Rectal smooth muscle tissue (tissue), 1 donor: ENCODE results near the gene SLC38A6.

Experiments
- H3K27ac ChIP-seq: one replicate; pipeline ENCODE4 v1.7.0; 2013; ENCODE audit warnings: low read depth, low read length, inconsistent platforms
- H3K27me3 ChIP-seq: one replicate; pipeline ENCODE4 v1.7.0; 2013; ENCODE audit warnings: low read length; ENCODE audit not compliant: control insufficient read depth, insufficient read depth
- H3K36me3 ChIP-seq: one replicate; pipeline ENCODE4 v1.7.0; 2013; ENCODE audit warnings: low read length; ENCODE audit not compliant: control insufficient read depth, insufficient read depth
- H3K4me1 ChIP-seq: one replicate; pipeline ENCODE4 v1.7.0; 2013; ENCODE audit warnings: low read length; ENCODE audit not compliant: control insufficient read depth, insufficient read depth
- H3K4me3 ChIP-seq: one replicate; pipeline ENCODE4 v1.7.0; 2013; ENCODE audit warnings: low read length
- H3K9ac ChIP-seq: one replicate; pipeline ENCODE4 v1.7.0; 2013; ENCODE audit warnings: low read length

The SLC38A6 gene

DNA sequence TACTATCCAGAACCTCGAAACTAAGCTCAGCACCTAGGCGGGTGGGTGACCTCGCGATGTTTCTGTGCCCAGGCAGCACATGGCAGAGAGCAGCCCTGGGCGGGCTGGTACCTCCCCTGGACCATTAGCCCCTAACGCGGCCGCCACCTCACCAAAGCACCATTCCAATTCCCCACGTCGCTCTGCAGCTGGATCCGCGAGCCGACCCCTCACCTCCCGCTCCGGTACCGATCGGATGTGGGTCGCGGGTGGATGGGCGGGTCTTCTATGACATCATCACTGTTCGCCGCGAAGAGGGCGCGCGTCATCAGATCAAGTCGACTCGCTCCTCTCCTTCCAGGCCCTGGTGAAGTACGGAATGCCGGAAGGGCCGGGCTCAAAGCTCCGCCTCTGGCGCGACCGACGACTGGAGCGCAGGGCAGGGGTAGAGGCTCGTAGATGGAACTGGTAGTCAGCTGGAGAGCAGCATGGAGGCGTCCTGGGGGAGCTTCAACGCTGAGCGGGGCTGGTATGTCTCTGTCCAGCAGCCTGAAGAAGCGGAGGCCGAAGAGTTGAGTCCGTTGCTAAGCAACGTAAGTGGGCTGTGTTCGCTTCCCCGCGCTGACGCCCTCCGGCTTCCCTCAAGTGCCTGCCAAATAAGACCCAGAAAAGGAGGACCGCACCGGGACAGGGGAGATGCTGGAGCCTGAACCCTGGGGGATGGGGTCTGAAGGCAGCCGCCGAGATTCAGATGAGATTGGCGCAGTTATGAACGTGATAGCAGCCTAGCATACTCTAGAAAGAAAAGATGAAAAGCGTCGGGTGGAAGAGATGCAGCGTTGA is at the start of gene SLC38A6, which contains the start of gene TRMT5:
Gene SLC38A6, plus strand, starts transcription at position 435 of the 822 bp plus-strand sequence. Its CDS starts 33 bp downstream, at position 468.
Gene TRMT5, minus strand, starts transcription at position 269 of the 822 bp plus-strand sequence. Its CDS starts 106 bp downstream, at position 163.
- peaks cover 4% of the 10 kb centered on the region for H3K4me1 ChIP-seq
- no peaks in the 10 kb centered on the region for H3K27me3 ChIP-seq
- H3K9ac ChIP-seq, result peak within 1 kb of the TSS; percentile 59
- H3K36me3 ChIP-seq, result peaks cover 4% of the 10 kb centered on the region
- H3K4me3 ChIP-seq, result peak within 1 kb of the TSS; percentile 90
- H3K27ac ChIP-seq, result peak within 1 kb of the TSS; percentile 82

DNA sequence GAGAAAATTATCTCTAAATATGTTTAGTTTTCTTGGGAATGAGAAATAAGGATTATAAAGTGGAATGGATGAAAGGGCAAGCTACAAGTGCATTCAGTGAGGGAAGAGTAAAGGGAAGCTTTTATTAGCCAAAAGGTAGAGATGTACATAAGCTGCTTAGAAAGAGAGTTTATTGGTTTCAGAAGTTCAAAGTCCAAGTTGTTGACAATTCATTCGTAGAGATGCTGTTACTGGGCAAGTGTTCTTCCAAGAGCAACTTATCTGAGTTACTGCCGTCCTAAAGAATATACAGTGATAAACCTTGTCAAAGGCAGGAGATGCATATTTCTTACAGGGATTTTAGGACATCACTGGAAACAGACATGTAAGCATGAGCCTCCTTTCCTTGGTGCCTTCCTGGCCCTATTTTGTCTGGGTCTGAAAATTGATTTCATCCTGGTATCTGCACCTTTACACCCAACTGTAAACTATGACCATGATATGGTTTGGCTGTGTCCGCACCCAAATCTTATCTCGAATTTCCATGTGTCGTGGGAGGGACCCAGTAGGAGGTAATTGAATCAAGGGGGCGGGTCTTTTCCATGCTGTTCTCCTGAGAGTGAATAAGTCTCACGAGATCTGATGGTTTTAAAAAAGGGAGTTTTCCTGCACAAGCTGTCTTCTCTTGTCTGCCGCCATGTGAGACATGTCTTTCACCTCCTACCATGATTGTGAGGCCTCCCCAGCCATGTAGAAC is 47.0 kb upstream of the SLC38A6 start:
- Histone ChIP-seq H3K4me3 (no peak overlapping the region), H3K36me3 (no peaks in the 10 kb centered on the region), H3K9ac (no peak overlapping the region), H3K27ac (no peak overlapping the region), H3K4me1 (no peaks in the 10 kb centered on the region), H3K27me3 (no peaks in the 10 kb centered on the region)

DNA sequence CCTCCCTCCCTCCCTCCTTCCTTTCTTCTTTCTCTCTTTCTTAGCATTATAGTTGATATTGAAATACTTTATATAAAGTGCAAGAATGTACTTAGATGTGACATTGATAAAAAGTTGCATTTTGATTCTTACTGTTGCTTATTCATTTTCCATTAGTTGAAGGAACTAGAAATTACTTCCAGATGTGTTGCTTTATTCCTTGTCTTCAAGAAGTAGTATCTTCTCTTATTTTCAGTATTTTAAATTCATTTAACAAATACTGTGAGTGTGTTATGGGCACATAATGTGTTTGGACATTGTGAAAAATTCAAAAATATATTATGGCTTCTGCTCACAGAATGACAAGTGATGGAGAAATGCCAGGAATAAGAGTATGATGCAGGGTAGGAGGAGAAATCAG is 45.7 kb upstream of the SLC38A6 start:
- H3K9ac ChIP-seq, result no peak overlapping the region
- no peaks in the 10 kb centered on the region for H3K27me3 ChIP-seq
- no peak overlapping the region for H3K27ac ChIP-seq
- H3K36me3 ChIP-seq, result no peaks in the 10 kb centered on the region
- H3K4me1 ChIP-seq, result no peaks in the 10 kb centered on the region
- no peak overlapping the region for H3K4me3 ChIP-seq

DNA sequence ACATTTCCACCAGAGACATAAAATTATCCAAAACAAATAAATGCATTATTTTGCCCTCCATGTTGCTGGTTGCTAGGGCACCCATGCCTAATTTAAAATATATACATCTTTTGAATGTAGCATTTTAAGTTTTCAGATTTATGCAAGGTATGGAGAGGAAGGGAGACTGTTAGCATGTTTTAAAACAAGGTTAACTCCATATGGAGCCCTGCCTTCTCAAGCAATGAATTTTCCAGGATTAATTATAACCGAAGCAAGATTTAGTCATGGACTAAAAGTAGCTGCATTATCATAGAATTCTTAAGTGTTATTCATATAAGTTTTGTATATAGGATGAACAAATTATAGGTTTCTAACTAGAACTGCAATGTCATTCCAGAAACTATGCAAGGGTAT is 37.4 kb upstream of the SLC38A6 start:
- no peak overlapping the region for H3K4me3 ChIP-seq
- no peaks in the 10 kb centered on the region for H3K36me3 ChIP-seq
- no peak overlapping the region for H3K27ac ChIP-seq
- H3K27me3 ChIP-seq, result no peaks in the 10 kb centered on the region
- H3K4me1 ChIP-seq, result no peaks in the 10 kb centered on the region
- H3K9ac ChIP-seq, result no peak overlapping the region

DNA sequence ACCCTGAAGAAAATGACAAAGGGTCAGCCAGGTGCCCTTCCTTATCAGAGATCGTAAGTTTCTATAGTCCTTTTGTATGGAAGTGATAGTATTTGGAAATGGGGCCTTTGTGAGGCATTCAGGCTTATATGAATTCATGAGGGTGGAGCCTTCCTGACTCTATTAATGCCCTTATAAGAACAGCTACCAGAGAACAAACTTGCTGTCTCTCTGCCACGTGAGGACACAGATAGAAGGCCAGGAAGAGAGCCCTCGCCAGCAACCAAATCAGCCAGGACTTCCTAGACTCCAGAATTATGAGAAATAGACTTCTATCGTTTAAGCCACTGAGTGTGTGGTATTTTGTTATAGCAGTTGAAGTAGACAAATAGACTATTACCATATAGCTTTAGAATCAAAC is 36.8 kb upstream of the SLC38A6 start:
- Histone ChIP-seq H3K27me3 (no peaks in the 10 kb centered on the region), H3K4me3 (no peak overlapping the region), H3K4me1 (no peaks in the 10 kb centered on the region), H3K27ac (no peak overlapping the region), H3K36me3 (no peaks in the 10 kb centered on the region), H3K9ac (no peak overlapping the region)

DNA sequence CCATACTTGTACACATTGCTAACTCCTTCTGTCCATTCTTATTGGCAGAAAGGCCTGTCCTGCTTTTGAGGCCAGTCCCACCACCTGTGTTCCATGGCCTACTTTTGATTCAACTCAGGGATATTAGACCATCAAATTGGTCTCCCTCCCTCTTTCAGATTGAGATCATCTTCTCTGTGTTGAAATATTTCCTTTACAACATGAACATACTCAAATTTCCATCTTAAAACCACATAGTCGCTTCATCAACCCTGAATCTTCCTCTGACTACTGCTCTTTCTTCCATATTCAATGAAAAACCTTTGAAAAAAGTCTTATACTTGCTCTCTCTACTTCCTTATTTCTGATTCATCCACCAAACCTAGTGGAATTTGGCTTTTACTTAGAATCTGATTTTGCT is 35.1 kb upstream of the SLC38A6 start:
- no peak overlapping the region for H3K9ac ChIP-seq
- H3K36me3 ChIP-seq, result no peaks in the 10 kb centered on the region
- H3K27ac ChIP-seq, result no peak overlapping the region
- no peaks in the 10 kb centered on the region for H3K4me1 ChIP-seq
- H3K4me3 ChIP-seq, result no peak overlapping the region
- no peaks in the 10 kb centered on the region for H3K27me3 ChIP-seq

DNA sequence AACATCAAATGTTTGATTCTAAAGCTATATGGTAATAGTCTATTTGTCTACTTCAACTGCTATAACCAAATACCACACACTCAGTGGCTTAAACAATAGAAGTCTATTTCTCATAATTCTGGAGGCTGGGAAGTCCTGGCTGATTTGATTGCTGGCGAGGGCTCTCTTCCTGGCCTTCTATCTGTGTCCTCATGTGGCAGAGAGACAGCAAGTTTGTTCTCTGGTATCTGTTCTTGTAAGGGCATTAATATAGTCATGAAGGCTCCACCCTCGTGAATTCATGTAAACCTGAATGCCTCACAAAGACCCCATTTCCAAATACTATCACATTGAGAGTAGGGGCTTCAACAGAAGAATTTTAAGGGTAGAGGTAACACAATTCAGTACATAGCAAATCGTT is 34.3 kb upstream of the SLC38A6 start:
- Histone ChIP-seq H3K27ac (no peak overlapping the region), H3K9ac (no peak overlapping the region), H3K4me3 (no peak overlapping the region), H3K4me1 (no peaks in the 10 kb centered on the region), H3K36me3 (no peaks in the 10 kb centered on the region), H3K27me3 (no peaks in the 10 kb centered on the region)

DNA sequence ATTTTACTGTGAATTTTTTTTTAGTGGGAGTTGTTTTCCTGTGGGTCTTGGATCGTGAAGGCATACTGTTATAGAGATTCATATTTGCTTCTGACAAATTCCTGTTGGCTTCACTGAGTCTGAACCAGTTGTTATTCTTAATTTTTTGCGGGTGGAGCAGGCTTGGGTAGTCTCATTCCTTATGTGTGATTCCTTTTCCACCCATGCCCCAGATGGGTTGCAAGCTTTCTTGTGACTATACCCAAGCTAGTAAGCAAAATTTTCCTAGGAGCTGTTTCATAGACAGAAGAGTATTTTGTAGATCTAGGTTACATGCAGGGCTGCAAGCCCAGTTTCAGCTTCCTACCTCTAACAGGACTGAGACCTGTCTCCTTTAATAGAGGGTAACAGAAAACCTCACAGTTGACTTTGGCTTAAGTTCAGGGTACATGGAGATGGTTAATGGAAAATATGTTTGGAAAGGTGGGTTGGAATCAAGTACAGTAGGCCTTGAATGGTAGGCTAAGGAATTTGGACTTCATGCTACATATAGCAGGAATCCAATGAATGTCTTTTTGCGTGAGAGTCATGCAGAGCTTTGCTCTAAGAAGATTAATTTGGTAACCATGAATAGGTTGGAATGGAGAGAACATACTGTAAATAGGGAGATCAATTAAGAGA is 29.1 kb upstream of the SLC38A6 start:
- no peaks in the 10 kb centered on the region for H3K27me3 ChIP-seq
- H3K4me1 ChIP-seq, result no peaks in the 10 kb centered on the region
- no peaks in the 10 kb centered on the region for H3K36me3 ChIP-seq
- H3K9ac ChIP-seq, result no peak overlapping the region
- no peak overlapping the region for H3K27ac ChIP-seq
- no peak overlapping the region for H3K4me3 ChIP-seq

DNA sequence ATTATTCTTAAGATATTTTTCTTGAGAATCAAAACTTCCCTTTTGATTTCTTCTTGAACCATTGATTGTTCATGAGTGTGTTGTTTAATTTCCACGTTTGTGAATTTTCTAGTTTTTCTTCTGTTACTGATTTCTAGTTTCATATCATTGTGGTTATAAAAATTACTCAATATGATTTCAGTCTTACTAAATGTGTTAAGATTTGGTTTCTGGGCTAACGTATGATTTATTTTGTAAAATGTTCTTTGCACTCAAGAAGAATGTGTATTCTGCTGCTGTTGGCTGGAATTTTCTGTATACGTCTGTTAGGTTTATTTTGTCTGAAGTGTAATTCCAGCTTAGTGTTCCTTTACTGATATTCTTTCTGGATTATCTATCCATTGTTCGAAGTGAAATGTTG is 24.8 kb upstream of the SLC38A6 start:
- Histone ChIP-seq H3K9ac (no peak overlapping the region), H3K4me3 (no peak overlapping the region), H3K36me3 (no peaks in the 10 kb centered on the region), H3K27me3 (no peaks in the 10 kb centered on the region), H3K27ac (no peak overlapping the region), H3K4me1 (no peaks in the 10 kb centered on the region)

DNA sequence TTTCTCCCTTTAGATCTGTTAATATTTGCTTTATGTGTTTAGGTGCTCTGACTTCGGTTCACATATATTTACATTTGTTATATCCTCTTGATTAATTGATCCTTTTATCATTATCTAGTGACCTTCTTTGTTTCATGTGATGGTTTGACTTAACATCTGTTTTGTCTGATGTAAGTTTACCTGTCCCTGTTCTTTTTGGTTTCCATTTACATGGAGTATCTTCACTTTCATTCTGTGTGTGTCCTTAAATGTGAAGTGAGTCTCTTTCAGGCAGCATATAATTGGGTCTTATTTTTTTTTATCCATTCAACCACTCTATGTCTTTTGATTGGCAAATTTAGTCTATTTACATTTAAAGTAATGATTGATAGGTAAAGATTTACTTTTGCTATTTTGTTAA is 24.4 kb upstream of the SLC38A6 start:
- Histone ChIP-seq H3K4me1 (no peaks in the 10 kb centered on the region), H3K9ac (no peak overlapping the region), H3K4me3 (no peak overlapping the region), H3K27me3 (no peaks in the 10 kb centered on the region), H3K36me3 (no peaks in the 10 kb centered on the region), H3K27ac (no peak overlapping the region)

DNA sequence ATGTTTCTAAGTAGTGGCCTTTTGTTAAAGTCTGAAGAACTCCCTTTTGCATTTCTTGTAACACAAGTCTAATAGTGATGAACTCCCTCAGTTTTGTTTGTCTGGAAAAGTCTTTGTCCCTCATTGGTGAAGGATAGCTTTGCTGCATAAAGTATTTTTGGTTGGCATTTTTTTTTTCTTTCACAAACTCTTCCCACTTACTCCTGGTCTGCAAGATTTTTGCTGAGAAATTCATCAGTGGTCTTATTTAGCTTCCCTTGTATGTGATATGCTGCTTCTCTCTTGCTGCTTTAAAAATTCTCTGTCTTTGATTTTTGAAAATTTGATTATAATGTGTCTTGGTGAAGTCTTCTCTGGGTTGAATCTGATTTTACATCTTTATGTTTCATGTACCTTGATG is 22.9 kb upstream of the SLC38A6 start:
- Histone ChIP-seq H3K9ac (no peak overlapping the region), H3K4me3 (no peak overlapping the region), H3K36me3 (no peaks in the 10 kb centered on the region), H3K27me3 (no peaks in the 10 kb centered on the region), H3K27ac (no peak overlapping the region), H3K4me1 (no peaks in the 10 kb centered on the region)

DNA sequence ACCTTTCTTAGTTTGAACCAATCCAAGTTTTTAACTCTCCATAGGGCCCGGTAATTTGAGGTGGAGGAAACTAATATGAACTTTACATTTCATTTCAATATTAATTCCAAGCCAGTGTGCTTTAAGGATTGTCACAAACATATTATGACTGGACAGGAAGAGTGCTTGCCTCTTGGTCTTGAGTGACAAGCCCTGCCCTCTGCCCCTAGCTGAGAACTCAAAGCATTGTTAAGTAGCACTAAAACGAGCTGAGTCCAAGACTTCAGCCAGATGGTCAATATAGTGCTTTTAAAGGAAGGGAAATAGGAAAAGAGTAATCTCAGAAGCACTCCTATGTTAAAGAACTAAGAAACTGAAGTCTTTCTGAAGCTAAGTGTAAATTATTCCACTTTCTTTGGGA is 17.3 kb upstream of the SLC38A6 start:
- Histone ChIP-seq H3K4me3 (no peak overlapping the region), H3K27ac (no peak overlapping the region), H3K36me3 (no peaks in the 10 kb centered on the region), H3K27me3 (no peaks in the 10 kb centered on the region), H3K9ac (no peak overlapping the region), H3K4me1 (no peaks in the 10 kb centered on the region)
